ENCODE measurements around the gene KIF1C. TPM values are rescaled to one million over a fixed set of nuclear protein-coding genes. Genes with fewer than 3 reads are reported as not detected.
"Not testable (repeated sequence)": the region's sequence is repeated elsewhere in the genome, so short reads cannot be mapped to it uniquely, and the experiment has no call there.

KIF1C gene
- total RNA-seq, 1 donor from 2014 or later: 234 TPM

DNA sequence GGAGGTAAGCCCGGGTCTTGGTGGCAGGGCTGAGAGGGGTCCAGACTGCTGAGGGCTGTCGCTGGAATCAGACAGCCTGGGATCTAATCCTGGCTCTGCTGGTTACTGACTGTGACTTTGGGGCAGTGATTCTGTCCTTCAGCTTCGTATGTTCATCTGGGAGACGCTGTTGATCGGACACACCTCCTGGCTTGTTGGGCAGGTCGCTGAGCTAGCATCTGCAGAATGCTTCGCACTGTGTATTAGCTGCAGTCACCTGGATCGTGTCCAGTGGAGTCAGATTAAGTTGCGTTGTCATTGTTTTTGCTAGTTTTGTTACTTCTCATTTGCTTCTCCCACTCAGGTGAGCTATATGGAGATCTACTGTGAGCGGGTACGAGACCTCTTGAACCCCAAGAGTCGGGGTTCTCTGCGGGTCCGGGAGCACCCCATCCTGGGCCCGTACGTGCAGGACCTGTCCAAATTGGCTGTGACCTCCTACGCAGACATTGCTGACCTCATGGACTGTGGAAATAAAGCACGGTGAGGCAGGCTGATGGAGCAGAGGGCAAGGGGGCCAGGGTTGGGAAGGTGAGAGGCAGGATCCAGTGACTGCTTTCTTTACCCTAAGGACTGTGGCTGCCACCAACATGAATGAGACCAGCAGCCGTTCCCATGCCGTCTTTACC, 4.5 kb downstream of the KIF1C start:
- no peak for DNase-seq (ENCODE audit: low spot score)

DNA sequence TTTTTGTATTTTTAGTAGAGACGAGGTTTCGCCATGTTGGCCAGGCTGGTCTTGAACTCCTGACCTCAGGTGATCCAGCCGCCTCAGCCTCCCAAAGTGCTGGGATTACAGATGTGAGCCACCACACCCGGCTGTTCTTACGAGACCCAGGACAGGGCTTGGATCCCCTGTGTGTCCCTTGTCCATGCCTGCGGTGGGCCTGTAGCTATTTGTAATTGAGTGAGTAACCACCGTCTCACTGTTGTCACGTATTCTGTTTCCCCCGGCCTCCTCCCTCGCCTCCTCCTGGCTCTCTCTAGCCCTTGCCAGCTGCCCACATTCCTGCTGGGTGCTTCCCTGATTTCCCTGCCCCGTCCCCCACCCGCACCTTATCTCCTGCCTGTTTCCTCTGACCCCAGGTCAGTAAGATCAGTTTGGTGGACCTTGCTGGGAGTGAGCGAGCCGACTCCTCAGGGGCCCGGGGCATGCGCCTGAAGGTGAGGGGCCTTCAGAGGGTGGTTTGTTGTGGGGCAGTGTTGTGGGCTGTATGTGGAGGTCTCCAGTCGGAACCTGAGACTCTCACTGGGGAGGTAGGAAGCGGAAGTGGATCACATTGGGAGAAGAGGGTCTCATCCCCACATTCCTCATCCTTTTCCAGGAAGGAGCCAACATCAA, 5.6 kb downstream of the KIF1C start:
- no peak for DNase-seq (ENCODE audit: low spot score)

DNA sequence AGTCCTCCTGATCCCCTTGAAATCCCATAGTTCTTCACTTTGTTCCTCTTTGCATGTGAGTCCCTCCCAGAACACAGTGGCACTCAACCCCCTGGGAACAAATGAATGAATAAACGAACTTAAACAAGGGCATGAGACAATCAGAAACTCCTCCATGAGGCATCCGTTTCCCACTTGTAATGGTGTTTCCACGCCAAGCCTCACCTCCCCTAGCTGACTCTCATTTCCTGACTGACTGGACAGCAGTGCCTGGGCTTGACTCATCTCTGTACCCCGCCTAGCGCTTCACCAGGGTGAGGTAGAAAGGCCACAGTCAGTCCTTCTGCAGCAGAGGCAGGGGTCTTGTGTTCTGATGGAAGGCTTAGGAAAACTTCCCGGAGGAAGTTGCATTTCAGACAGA, 14.2 kb downstream of the KIF1C start:
- no peak for DNase-seq (ENCODE audit: low spot score)

DNA sequence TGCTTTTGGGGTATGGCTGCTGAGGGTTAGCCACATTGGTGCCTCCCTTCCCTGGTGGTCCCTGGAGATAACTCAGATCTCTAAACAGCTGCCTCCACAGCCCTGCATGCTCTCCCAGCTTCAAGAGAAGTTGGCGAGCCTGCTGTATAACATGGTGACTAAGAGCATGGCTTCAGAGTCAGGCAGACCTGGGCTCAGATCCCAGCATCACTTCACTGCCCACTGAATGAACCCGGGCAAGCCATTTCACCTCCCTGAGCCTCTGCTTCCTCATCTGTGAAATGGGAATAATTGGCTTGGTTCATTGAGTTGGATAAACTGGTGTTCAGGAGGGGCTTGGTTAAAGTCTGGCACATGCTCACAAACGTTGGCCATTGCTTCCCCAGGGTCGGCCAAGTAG, 16.6 kb downstream of the KIF1C start:
- DNase-seq (ENCODE audit: low spot score): no peak

DNA sequence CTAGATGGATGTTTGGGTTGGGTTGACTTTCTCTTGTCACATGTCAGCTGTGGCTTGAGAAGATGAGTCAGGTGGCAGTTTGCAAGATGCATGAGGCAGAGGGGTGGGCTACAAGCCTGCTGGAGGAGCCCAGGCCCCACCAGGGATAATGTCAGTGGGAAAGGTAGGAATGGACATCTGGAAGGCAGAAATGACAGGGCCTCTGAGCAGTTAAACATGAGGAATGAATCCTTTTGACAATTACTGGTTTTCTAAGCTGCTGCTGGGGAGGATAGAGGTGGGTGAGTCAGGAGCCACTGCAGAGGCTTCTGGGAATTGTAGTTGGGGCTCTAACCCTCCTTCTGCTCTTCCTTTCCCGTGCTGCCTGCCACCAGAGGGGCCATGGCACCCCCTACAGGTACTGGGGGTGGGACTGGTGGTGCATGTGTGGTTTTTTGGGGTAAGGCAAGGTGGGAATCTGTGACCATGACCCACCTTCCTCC, 21.8 kb downstream of the KIF1C start:
- DNase-seq (ENCODE audit: low spot score): no peak

DNA sequence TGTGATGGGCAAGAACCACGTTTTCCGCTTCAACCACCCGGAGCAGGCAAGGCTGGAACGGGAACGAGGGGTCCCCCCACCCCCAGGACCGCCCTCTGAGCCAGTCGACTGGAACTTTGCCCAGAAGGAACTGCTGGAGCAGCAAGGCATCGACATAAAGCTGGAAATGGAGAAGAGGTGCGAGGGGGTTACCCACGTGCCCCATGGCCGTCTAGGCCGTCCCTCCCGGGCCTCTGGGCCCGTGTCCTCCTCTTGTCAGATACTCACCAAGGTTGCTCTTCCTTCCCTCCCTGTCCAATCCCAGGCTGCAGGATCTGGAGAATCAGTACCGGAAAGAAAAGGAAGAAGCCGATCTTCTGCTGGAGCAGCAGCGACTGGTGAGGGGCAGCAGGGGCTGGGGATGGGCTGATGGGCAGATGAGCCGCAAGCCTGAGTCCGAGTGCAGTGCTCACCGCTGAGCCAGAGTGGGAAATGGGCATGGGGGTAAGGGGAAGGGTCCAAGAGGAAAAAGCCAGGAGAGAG, 22.8 kb downstream of the KIF1C start:
- no peak for DNase-seq (ENCODE audit: low spot score)

DNA sequence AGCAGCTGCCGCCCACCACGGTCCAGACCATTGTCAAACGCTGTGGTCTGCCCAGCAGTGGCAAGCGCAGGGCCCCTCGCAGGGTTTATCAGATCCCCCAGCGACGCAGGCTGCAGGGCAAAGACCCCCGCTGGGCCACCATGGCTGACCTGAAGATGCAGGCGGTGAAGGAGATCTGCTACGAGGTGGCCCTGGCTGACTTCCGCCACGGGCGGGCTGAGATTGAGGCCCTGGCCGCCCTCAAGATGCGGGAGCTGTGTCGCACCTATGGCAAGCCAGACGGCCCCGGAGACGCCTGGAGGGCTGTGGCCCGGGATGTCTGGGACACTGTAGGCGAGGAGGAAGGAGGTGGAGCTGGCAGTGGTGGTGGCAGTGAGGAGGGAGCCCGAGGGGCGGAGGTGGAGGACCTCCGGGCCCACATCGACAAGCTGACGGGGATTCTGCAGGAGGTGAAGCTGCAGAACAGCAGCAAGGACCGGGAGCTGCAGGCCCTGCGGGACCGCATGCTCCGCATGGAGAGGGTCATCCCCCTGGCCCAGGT, 24.5 kb downstream of the KIF1C start:
- DNase-seq (ENCODE audit: low spot score): no peak

DNA sequence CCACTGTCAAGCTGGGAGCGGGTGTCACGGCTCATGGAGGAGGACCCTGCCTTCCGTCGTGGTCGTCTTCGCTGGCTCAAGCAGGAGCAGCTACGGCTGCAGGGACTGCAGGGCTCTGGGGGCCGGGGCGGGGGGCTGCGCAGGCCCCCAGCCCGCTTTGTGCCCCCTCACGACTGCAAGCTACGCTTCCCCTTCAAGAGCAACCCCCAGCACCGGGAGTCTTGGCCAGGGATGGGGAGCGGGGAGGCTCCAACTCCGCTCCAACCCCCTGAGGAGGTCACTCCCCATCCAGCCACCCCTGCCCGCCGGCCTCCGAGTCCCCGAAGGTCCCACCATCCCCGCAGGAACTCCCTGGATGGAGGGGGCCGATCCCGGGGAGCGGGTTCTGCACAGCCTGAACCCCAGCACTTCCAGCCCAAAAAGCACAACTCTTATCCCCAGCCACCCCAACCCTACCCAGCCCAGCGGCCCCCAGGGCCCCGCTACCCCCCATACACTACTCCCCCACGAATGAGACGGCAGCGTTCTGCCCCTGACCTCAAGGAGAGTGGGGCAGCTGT, 25.9 kb downstream of the KIF1C start:
- DNase-seq (ENCODE audit: low spot score): no peak

DNA sequence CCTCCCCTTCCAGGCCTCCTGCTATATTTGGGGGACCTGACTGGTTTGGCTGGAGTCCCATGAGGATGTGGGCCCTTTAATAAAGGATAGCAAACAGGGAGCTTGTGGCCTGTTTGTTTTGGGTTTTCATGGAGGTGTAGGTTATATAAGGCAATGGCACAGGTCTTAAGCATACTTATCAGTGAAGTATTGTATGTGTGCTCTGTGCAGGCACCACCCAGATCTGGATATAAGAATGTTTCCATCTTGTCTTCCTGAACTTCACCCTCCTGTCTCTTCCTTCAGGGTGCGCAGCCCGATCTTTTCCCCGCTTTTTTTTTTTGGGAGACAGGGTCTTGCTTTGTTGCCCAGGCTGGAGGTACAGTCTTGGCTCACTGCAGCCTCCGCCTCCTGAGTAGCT, 26.9 kb downstream of the KIF1C start:
- DNase-seq (ENCODE audit: low spot score): no peak

DNA sequence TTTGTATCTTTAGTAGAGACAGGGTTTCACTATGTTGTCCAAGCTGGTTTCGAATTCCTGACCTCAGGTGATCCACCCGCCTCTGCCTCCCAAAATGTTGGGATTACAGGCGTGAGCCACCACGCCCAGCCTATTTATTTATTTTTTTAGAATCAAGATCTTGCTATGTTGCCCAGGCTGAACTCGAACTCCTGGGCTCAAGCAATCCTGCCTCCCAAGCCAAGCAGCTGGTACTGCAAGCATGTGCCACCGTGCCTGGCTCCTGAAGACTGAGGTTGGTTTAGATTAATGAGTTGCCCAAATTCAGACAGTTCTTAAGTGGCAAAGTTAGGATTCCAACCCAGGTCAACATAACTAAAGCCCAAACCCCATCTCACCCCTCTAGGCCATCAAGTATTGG, 29.5 kb downstream of the KIF1C start:
- DNase-seq (ENCODE audit: low spot score): no peak

DNA sequence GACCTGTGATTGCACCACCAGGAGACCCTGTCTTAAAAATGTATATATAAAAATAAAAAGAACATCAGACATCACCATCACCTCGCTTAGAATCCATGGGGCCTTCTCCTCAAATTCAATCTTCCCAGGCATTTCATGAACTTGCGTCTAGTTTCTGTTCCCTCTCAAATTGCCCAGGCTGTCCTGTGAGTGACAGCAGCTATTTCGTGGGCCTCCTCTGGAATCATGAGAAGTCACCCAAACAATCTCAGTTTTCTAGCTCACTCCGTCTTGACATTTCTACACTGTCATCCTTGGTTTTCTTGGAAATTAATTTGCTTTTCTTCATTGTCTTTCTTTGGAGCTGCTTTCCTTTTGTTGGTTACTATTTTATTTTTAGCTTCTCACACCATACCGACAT, 30.2 kb downstream of the KIF1C start:
- no peak for DNase-seq (ENCODE audit: low spot score)

DNA sequence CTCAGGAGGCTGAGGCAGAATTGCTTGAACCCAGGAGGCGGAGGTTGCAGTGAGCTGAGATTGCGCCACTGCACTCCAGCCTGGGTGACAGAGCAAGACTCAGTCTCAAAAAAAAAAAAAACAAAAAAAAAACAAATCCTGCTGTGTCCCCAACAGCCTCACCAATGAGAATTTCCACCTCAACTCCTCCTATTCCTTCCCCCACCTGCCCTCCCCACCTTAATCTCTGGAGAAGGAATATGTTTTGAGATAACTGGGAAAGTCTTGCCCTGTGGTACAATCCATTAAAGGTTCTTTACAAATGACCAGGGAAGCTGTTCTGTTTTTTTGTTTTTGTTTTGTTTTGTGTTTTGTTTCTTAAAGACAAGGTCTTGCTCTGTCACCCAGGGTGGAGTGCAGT, 32.4 kb downstream of the KIF1C start:
- DNase-seq (ENCODE audit: low spot score): not testable (repeated sequence)

DNA sequence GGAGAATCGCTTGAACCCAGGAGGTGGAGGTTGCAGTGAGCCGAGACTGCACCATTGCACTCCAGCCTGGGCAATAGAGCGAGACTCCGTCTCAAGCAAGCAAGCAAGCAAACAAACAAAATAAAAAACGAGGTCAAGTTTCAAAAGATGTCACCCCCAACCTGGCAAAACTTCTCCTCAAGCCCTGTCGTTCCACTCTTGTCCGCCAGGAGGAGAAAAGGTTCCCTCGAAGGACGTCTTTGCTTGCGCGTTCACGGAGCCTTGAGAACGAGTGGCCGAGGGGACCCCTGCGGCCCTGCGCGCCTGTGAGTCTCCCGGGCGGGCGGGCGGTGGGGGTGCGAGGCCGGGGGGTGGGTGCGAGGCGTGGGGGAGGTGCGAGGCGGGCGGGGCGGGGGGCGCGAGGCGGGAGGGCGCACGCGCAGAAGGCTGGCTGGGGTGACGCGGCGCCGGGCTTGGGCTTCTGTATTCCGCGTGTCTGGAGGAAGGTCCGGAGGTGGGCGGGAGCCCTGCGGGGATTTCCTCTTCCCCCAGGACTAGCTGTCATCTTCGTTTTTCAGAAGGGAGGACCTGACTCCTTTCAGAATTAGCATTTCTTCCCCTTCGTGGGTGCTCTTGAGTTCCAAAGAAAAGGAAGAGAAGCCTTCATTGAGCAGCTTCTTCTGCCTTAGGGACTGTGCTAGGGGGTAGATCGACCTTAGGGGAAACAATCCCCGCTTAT, 33.8 kb downstream of the KIF1C start:
- peak; percentile 81 for DNase-seq (ENCODE audit: low spot score)

DNA sequence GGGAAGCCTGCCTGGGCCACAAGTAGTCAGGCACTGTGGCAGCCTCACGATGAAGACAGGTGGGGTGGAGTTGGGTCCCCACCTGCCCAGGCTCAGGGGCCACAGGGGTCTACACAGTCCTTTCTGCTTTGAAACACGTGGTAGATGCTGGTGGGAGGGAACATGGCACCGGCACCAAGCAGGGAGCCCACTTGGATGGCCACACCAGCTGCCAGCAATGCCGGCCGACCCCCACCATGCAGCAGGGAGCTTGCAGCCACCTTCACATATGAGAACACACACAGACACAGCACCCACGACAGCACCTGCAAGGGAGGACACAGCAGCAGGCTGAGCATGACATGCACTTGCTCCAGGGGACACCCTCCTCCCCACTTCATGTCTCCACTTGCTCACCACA, 35.1 kb downstream of the KIF1C start:
- no peak for DNase-seq (ENCODE audit: low spot score)

DNA sequence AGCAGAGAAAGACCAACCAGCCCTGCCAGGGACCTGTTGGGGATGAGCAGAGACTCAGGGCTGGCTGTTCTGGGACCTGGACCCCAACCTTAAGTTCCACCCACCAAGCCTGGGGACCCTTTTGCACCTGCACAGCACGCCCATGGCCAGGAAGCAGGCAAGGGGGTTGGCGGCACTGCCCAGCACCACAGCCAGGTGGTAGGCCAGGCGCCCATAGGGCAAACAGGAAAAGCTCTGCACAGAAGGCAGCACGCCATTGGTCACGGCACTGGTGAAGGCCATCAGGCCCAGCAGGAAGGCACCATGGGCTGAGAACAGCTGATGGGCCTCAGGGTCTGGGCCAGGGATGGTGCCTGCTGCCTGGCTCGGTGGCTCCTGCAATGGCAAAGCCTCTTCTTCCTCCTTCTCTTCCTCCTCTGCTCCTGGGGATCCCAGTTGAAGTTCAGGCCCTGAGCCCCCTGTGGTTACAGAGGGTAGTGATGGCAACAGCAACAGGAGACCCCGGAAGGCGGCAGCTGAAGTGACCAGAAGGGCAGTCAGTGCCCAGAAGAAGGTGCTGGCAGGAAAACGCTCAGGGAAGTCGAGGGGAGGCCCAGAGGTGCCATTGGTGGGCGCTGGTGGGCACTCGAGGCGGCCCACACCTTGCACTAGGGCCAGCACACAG, 35.7 kb downstream of the KIF1C start:
- no peak for DNase-seq (ENCODE audit: low spot score)

DNA sequence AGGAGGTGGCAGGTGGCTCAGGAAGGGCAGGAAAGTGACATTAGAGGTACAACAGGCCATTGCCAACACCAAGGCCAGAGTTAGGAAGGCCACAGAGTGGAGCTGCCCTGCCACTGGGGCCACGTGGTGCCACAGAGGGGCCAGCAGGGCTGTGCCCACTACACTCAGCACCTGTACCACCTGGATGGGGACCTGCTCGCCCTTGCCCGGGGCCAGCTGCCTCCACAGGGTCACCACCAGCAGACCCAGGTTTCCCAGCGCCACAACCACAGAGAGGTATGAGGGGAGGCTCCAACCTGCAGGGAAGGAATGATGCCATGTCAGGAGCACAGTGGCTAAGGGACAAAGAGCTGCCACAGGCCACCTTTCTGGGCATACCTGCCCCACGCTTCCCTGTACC, 36.3 kb downstream of the KIF1C start:
- no peak for DNase-seq (ENCODE audit: low spot score)

DNA sequence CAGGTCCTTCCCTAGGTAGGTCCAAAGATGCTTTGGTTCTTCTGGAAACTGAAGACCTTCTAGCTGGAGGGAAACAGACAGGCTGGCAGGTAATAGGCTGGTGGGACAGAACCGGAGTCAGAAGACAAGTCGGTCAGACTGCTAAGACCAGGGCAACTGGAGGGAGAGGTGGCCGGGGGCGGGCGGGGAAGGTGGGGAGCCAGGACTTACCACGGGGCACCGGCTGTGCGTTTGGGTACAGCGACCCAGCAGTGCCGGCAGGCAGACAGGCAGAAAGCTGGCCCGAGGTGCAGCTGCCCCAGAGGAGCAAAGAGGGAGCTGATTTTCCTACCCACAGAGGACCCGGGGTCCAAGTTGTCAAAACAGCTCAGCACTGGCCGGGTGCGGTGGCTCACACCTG, 36.9 kb downstream of the KIF1C start:
- no peak for DNase-seq (ENCODE audit: low spot score)

DNA sequence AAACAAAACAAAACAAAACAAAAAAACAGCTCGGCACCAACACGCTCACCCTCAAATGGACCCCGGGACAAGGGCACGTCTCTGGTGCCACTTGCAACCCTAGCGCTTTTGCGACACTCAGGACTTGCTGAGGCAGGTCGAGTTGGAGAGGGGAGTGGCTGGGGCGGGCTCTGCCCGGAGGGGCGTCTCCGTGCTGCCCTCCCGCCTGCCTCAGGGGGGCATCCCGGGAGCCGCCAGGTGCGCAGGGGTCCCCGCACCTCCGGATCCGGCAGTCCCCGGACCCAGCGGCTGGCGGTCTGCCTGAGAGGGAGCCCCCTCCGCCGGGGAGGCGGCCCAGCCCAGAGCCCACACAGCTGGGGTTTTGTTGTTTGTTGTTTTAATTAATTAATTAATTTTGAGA, 37.6 kb downstream of the KIF1C start, which contains the start of gene SLC52A1:
Gene SLC52A1, minus strand, starts transcription at position 112 of the 400 bp plus-strand sequence. CDS start 820 bp downstream, outside the sequence.
- DNase-seq (ENCODE audit: low spot score): no peak

DNA sequence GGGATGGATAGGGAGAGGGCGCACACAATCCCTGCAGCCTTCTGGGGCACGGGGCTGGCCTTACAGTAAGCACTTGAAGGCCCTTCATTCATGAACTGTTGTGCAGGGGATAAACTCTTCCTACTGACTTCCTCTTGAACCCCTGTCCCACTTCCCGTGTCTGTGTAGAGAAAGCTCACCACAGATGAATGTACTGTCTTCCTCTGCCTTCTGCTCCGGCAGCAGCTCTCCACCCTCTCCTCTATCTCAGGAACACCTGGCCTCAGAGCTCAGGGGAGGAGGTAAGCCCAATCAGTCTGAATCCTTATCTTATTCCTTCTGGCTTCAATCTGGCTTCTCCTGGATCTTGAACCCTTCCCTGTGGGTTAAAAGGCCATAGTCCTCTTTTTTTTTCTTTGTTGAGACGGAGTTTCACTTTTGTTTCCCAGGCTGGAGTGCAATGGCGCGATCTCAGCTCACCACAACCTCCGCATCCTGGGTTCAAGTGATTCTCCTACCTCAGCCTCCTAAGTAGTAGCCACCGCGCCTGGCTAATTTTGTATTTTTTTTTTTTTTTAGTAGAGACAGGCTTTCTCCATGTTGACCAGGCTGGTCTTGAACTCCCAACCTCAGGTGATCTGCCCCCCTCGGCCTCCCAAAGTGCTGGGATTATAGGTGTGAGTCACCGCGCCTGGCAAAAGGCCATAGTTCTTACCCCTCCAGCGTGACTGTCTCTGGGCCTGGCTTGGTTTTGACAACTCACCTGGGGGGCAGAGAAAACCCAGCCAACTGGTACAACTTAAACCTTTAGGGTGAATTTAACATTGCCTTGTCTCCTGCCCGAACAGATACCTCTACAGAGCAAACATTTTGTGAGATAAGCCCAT, 44.6 kb downstream of the KIF1C start:
- no peak for DNase-seq (ENCODE audit: low spot score)

DNA sequence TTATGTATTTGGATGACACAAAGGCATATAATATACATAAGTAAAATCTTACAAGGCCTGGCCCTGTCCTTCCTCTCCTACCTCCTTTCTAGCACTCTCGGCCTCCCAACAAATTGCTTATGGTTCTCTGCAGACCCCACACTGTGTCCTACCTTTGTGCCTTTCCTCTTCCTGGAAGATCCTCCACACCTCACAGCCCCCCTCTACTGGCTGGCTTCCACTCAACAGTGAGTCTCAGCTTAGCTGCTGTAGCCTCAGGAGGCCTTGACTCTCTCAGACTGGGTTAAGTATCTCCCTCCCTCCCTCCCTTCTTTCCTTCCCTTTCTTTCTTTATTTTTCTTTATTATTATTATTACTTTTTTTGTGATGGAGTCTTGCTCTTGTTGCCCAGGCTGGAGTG, 45.8 kb downstream of the KIF1C start:
- no peak for DNase-seq (ENCODE audit: low spot score)

DNA sequence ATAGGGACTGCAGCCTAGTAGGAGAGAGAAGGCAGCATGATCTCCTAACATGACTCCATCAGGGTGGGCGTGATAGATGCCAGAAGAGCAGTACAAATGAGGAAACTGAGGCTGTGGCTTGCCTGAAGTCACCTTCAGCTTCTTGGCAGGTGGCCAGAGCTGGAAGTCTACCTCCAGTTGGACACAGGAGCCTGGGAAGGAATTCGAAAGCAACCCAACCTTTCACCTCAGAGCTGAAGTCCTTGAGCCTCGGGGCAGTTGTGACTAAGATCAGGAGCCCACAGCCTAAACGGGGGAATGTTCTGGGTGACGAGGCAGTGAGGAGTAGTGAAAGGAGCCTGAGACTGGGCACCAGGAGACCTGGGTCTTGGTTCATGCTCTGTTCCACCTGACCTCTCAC, 46.9 kb downstream of the KIF1C start:
- DNase-seq (ENCODE audit: low spot score): no peak
